GM12801 (cell line): ENCODE data around the gene AFDN.

Experiments used
- TF ChIP-seq, protein P1 (sequence below): IDR thresholded peaks from one replicate; pipeline ENCODE4 v1.5.1; 2011; ENCODE audit warnings: control low read depth; ENCODE audit not compliant: insufficient read length; ENCODE audit errors: extremely low read depth

AFDN gene

DNA sequence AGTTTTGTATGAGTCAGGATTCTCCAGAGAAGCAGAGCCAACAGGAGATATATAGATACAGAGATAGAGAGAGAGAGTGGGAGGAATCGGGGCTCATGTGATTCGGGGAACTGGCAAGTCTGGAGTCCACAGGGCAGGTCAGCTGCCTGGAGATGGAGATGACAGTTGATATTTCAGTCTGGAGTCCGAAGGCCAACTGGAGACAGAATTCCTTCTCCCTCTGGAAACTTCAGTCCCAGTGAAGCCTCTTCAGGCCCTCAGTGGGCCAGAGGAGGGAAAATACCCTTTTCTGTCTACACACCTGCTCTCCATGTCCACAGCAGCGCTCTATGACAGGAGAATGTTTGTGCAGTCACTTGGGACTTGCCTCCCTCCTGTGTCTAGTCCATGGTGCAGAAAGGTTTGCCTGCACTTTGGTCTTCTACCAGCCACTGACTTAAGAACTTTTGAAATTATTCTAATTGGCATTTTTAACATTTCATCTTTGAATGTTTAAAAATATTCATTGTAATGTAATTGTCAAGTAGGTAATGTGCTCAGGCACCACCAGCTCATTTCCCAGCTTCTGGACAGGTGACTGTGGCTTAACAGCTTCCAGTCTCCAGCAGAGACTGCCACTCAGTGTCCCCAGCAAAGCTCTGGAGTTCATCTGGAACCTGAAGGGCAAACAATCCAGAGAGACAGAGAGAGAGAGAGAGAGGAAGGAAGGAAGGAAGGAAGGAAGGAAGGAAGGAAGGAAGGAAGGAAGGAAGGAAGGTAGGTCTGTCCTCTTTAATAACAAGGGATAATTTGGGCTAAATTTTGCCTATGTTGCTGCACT lies 43.8 kb upstream of the AFDN start:
- TF ChIP-seq, protein P1, sequence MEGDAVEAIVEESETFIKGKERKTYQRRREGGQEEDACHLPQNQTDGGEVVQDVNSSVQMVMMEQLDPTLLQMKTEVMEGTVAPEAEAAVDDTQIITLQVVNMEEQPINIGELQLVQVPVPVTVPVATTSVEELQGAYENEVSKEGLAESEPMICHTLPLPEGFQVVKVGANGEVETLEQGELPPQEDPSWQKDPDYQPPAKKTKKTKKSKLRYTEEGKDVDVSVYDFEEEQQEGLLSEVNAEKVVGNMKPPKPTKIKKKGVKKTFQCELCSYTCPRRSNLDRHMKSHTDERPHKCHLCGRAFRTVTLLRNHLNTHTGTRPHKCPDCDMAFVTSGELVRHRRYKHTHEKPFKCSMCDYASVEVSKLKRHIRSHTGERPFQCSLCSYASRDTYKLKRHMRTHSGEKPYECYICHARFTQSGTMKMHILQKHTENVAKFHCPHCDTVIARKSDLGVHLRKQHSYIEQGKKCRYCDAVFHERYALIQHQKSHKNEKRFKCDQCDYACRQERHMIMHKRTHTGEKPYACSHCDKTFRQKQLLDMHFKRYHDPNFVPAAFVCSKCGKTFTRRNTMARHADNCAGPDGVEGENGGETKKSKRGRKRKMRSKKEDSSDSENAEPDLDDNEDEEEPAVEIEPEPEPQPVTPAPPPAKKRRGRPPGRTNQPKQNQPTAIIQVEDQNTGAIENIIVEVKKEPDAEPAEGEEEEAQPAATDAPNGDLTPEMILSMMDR, result no peak

DNA sequence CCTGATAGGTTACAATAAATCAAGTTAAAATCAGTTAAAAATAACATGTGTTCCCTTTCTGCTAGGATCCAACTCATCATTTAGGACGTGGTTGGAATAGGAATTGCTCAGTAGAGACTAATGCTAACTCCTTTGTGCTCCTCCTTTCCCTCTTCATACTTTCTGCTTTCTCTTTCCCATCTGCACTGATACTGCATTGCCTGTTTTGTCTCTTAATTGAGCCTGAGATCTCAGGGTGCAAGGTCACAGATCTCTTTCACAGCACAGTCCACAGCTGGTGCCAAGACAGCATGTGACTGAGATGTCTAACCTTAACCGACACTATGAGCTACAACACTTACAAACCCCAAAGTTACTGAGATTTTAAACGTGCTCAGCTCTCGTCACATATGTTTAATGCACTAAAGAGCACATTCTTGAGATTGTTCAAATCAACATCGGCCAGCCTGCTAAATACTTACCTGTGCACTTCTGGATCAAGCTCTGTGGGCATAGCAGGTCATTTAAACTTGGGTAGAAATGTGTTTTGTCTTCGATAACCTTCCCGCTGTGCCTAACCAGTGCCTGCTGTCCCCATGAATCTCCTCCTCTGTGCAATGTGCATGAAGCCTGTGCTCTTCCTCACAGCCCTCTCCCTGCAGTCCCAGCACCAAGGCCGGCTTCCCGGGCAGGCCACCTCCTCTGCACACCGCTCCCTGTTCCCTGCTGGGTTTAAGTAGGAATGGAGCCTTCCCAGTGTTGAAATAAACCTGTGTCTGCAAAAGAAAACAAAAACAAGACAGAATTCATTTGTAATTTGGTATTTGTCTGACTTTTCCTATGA lies 39.6 kb upstream of the AFDN start:
- TF ChIP-seq, protein P1, result no peak

DNA sequence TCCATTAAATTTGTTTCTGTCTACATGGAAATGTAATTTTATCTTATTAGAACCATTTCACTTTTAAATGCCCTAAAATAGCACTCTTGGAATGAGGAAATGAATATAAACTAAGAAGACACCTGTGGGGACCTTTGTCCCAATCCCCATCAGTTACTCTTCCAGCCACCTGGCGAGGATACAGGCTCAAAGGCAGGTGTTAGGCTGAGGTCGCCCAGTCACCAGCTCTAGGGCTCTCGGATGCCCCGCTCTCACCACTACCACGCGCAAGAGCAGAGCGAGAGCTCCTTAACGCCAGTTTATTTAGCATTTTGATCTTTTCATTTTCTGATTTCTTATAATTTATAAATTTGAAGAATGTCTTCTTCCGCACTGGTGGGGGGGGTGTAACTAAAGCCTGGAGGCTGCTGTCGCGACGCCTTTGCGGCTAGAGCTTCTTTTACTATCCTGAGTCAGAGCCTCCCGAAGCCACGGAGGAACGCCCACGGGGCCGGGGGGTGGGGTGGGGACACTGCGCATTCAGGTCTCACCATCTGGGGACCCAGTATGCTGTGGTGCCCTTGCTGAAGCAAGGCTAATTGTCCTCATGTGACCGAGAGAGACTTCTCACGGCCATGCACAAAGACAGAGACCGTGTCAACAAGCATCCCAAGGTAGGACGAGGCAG lies 38.7 kb upstream of the AFDN start:
- TF ChIP-seq, protein P1, result no peak

DNA sequence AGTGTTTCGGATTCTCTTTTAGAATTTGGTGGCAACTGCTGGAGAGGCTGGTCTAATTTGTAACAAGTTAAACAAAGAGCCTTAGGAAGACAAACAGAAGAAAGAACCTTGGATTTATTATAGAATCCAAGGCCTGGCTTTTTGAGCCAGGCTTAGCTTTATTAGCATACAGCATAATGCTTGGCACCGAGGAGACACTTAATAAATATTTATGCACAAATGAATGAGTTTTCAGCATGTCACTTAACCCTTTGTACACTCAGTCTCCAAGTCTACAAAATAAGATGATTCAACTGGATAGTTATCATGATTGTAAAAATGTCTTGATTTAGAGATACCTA lies 38.2 kb upstream of the AFDN start:
- TF ChIP-seq, protein P1, result no peak

DNA sequence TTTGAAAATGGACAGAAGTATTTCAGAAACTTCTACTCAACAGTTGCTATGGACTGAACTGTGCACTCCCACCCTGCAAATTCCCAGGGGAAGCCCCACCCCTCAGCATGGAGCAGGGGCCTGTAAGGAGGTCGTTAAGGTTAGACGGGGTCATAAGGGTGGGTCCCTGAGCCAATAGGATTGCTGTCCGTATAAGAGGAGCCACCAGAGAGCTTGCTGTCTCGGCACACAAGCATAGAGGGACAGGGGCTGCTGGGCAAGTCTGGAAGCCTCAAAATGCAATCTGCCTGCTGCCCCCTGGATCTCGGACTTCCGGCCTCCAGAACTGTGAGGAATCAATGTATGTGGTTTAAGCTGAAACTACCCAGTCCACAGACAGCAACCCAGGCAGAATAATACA lies 37.4 kb upstream of the AFDN start:
- TF ChIP-seq, protein P1, result no peak

DNA sequence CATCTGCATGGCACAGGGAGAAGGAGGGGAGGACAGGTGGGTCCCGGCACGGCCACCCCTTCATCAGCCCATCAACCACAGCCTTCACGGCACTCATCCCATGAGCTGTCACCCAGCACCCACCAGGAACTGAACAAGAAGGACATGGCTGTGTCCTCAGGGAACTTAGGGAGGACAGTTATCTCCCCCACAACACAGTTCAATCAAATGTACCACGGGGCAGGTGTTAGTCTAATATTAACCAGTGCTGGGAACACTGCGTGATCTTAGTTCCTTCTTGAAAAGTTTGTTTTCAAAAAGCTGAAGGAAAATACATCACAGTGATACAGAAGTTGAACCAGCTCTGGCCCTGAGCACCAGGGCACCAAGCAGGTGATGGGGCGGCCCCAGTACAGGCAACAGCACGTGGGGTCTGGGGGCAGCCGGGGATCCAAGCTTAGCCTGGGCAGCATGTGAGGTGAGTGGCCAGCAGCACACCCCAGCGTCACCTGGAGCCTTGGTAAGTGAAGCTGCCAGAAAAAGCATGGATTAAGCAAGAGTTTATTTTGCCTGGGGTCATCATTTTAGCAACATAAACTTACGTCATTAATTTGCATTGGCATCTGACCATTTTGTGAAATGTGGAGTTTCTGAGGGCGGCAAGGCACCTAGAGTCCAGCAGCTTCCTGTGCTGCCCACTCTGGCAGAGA lies 35.5 kb upstream of the AFDN start:
- TF ChIP-seq, protein P1, result no peak
